Nephron (organoid): ENCODE data around the gene ZCCHC3.

ENCODE experiments used
- H3K27ac Mint-ChIP-seq, 3 experiments: 2 replicates each; pipeline ENCODE4 v1.8.0; 2020; ENCODE audit warnings: mixed read lengths in 3 of 3, mild to moderate bottlenecking in 2 of 3, moderate library complexity in 1 of 3
- H3K27me3 Mint-ChIP-seq: 2 replicates; pipeline ENCODE4 v1.8.0; 2021; ENCODE audit warnings: low read depth, mild to moderate bottlenecking, moderate library complexity, mixed read lengths
- H3K36me3 Mint-ChIP-seq: 2 replicates; pipeline ENCODE4 v1.8.0; 2020; ENCODE audit warnings: low read depth, mixed read lengths
- H3K4me1 Mint-ChIP-seq: 2 replicates; pipeline ENCODE4 v1.8.0; 2020; ENCODE audit warnings: mixed read lengths
- H3K4me3 Mint-ChIP-seq, 3 experiments: 2 replicates each; pipeline ENCODE4 v1.8.0; 2020; ENCODE audit warnings: mild to moderate bottlenecking in 3 of 3, mixed read lengths in 3 of 3, moderate library complexity in 2 of 3
- H3K9me3 Mint-ChIP-seq: 2 replicates; pipeline ENCODE4 v1.8.0; 2020; ENCODE audit warnings: mixed read lengths
- CTCF ChIP-seq, 3 experiments: fragments of 200-600 bp; sonication (generic); IDR thresholded peaks; one replicate each; pipeline ENCODE4 v1.5.0; 2021; ENCODE audit warnings: antibody characterized with exemption in 3 of 3; ENCODE audit not compliant: unreplicated experiment in 3 of 3

ZCCHC3 gene

GRCh38 chr20:297925-298775 is 780 bp downstream of the ZCCHC3 start:
- Mint-ChIP-seq H3K27ac (peak overlapping the region; percentile 96 to 98 (median 97)), H3K4me1 (peaks cover 52% of the 10 kb centered on the region), H3K9me3 (no peaks in the 10 kb centered on the region), H3K27me3 (no peaks in the 10 kb centered on the region), H3K4me3 (peak overlapping the region; percentile 96 to 99 (median 99)), H3K36me3 (peaks cover 14% of the 10 kb centered on the region)
- no peak for TF ChIP-seq CTCF (IDR thresholded peaks at IDR 0.05; ENCODE audit: unreplicated experiment in 3 of 3)

GRCh38 chr20:298776-299391 is 1.5 kb downstream of the ZCCHC3 start:
- Mint-ChIP-seq H3K36me3 (peaks cover 18% of the 10 kb centered on the region), H3K9me3 (no peaks in the 10 kb centered on the region), H3K4me3 (peak overlapping the region; percentile 96 to 99 (median 99)), H3K27ac (peak overlapping the region; percentile 96 to 98 (median 97)), H3K4me1 (peaks cover 58% of the 10 kb centered on the region), H3K27me3 (no peaks in the 10 kb centered on the region)
- TF ChIP-seq CTCF (IDR thresholded peaks at IDR 0.05; ENCODE audit: unreplicated experiment in 3 of 3): no peak

- peaks cover 60% of the 10 kb centered on the region for H3K4me1 Mint-ChIP-seq
- H3K27me3 Mint-ChIP-seq: no peaks in the 10 kb centered on the region
- no peak for TF ChIP-seq CTCF (IDR thresholded peaks at IDR 0.05; ENCODE audit: unreplicated experiment in 3 of 3)
- no peaks in the 10 kb centered on the region for H3K9me3 Mint-ChIP-seq
- peak overlapping the region; percentile 96 to 99 (median 99) for H3K4me3 Mint-ChIP-seq
- H3K27ac Mint-ChIP-seq: peak overlapping the region; percentile 96 to 98 (median 97)
- H3K36me3 Mint-ChIP-seq: peaks cover 20% of the 10 kb centered on the region
Observed at GRCh38 chr20:300345-300990, 3.1 kb downstream of the ZCCHC3 start.

- H3K36me3 Mint-ChIP-seq: peaks cover 20% of the 10 kb centered on the region
- peak overlapping the region; percentile 96 to 98 (median 97) for H3K27ac Mint-ChIP-seq
- H3K4me1 Mint-ChIP-seq: peaks cover 47% of the 10 kb centered on the region
- no peaks in the 10 kb centered on the region for H3K9me3 Mint-ChIP-seq
- TF ChIP-seq CTCF (IDR thresholded peaks at IDR 0.05; ENCODE audit: unreplicated experiment in 3 of 3): no peak
- H3K4me3 Mint-ChIP-seq: peak overlapping the region in 1 of 3 experiments; percentile 15
- no peaks in the 10 kb centered on the region for H3K27me3 Mint-ChIP-seq
Observed at GRCh38 chr20:301886-302848, 4.8 kb downstream of the ZCCHC3 start.

GRCh38 chr20:305745-306144 is 8.4 kb downstream of the ZCCHC3 start:
- peaks cover 54% of the 10 kb centered on the region for H3K4me1 Mint-ChIP-seq
- H3K36me3 Mint-ChIP-seq: peaks cover 9% of the 10 kb centered on the region
- H3K27me3 Mint-ChIP-seq: no peaks in the 10 kb centered on the region
- H3K9me3 Mint-ChIP-seq: no peaks in the 10 kb centered on the region
- H3K4me3 Mint-ChIP-seq: no peak overlapping the region
- no peak for TF ChIP-seq CTCF (IDR thresholded peaks at IDR 0.05; ENCODE audit: unreplicated experiment in 3 of 3)
- peak overlapping the region in 1 of 3 experiments; percentile 64 for H3K27ac Mint-ChIP-seq
